Measurements from ENCODE around the gene TSC22D1.

- no peak for TF ChIP-seq POLR2A (IDR thresholded peaks at IDR 0.05; ENCODE audit: low read length)
- no peak for TF ChIP-seq GATA1 (IDR thresholded peaks at IDR 0.05; ENCODE audit: low read depth, low read length)
These were observed 34.5 kb downstream of the TSC22D1 start for GRCh38 chr13:44541601-44542000.
